Sigmoid colon (tissue), 7 donors: ENCODE measurements around the gene FATE1. TPM values are rescaled to one million over a fixed set of nuclear protein-coding genes. Genes with fewer than 3 reads are reported as not detected.

Experiments
- DNase-seq: peaks from one replicate; pipeline ENCODE4 v3.0.0-alpha.2; 2019
- H3K27ac ChIP-seq, 4 donors: fragments of 200-600 bp; sonication (generic); one replicate each; pipeline ENCODE4 v1.5.1; 2016 to 2019; ENCODE audit warnings: mild to moderate bottlenecking in 1 of 4
- H3K27me3 ChIP-seq, 3 donors: fragments of 200-600 bp; sonication (generic); one replicate each; pipeline ENCODE4 v1.5.1; 2019; ENCODE audit warnings: mild to moderate bottlenecking in 1 of 3
- H3K36me3 ChIP-seq, 4 donors: fragments of 200-600 bp; sonication (generic); one replicate each; pipeline ENCODE4 v1.5.1; 2016 to 2019
- H3K4me1 ChIP-seq, 4 donors: fragments of 200-600 bp; sonication (generic); one replicate each; pipeline ENCODE4 v1.5.1; 2017 to 2019
- H3K4me3 ChIP-seq, 4 donors: fragments of 200-600 bp; sonication (generic); one replicate each; pipeline ENCODE4 v1.5.1; 2017 to 2019; ENCODE audit warnings: mild to moderate bottlenecking in 2 of 4, moderate library complexity in 1 of 4
- H3K9me3 ChIP-seq, 4 donors: fragments of 200-600 bp in 3 of 4; sonication (generic) in 3 of 4; one replicate each; pipeline versions ENCODE4 v1.5.1 to v1.6.1; 2013 to 2019
- EP300 ChIP-seq, 4 donors: sonication (generic); formaldehyde crosslinking; IDR thresholded peaks; one replicate each; pipeline ENCODE4 v1.6.1; 2017; ENCODE audit warnings: antibody characterized with exemption in 4 of 4
- POLR2A ChIP-seq, 2 donors: fragments of 450-650 bp; IDR thresholded peaks; one replicate each; pipeline ENCODE4 v1.6.1; 2016; ENCODE audit warnings: antibody characterized with exemption in 2 of 2, mild to moderate bottlenecking in 2 of 2, moderate library complexity in 2 of 2
- POLR2AphosphoS5 ChIP-seq, 4 donors: sonication (generic); formaldehyde crosslinking; IDR thresholded peaks; one replicate each; pipeline ENCODE4 v1.6.1; 2017; ENCODE audit warnings: antibody characterized with exemption in 4 of 4
- WGBS, 2 donors: extraction: QIAGEN DNeasy Blood & Tissue Kit; methylation state at CpG; one replicate each; pipeline ENCODE4 v1.1.7; 2013; 5-methylcytosine and 5-hydroxymethylcytosine counted together
- intact Hi-C: fragments of 100-400 bp; cut with DNase I; formaldehyde crosslinking; loops from one replicate; pipeline ENCODE4 v1.15.1; 2023
- polyA plus RNA-seq, 3 donors: library from polyadenylated mRNA; stranded (reverse); fragments of 200-250 nt; gene quantifications; one replicate each; pipeline ENCODE4 v1.2.3, GENCODE V29; 2013
- total RNA-seq, 4 donors: library from RNA; depleted of rRNA; stranded (reverse); fragments of >200 nt; gene quantifications; one replicate each; pipeline ENCODE4 v1.1.0, GENCODE V29; 2016
- TF ChIP-seq, protein P1 (sequence below), 4 experiments: fragments of 450-650 bp in 3 of 4; fragments of 200-600 bp in 1 of 4; IDR thresholded peaks; one replicate each; pipeline ENCODE4 v1.5.1; 2016 to 2019; ENCODE audit warnings: antibody characterized with exemption in 4 of 4, mild to moderate bottlenecking in 3 of 4, moderate library complexity in 2 of 4
- donor health status: healthy with polysubstance abuse.
- donor health status: Bipolar disorder and iron deficiency.
- donor health status: healthy.

The FATE1 gene
- total and polyA plus RNA-seq, 7 donors = 0.06 TPM; not detected in 6

DNA sequence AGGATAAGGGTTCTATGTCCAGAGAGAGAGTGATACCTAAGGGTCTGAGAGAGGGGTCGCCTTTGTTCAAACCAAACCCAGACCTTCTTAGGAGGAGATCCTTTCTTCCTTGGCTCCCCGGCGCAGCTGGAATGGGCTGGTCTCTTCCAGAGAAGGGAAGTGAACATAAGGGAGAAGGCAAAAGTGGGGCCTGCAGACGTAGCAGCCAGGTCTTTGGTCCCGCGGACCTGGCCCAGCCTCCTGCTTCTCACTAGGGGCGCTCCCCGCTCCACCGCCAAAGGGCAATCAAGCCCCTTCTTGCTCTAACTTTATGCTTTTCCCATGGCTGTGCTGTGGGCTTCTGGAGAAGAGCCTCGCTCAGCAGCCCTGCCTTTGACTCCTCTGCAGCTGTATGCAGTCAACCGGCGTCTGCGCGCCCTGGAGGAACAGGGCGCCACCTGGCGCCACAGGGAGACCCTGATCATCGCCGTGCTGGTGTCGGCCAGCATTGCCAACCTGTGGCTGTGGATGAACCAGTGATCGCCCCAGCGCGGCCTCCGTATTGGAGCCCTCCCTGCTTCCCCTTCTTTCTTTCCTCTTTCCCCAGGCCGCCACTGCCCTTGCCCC is 6.5 kb downstream of the FATE1 start:
- 48 to 61% methylated on average over 24 of the region's 24 CpGs for WGBS, 2 donors
- TF ChIP-seq POLR2A (IDR thresholded peaks at IDR 0.05) = no peak
- TF ChIP-seq EP300 (IDR thresholded peaks at IDR 0.05) = no peak
- TF ChIP-seq, protein P1, sequence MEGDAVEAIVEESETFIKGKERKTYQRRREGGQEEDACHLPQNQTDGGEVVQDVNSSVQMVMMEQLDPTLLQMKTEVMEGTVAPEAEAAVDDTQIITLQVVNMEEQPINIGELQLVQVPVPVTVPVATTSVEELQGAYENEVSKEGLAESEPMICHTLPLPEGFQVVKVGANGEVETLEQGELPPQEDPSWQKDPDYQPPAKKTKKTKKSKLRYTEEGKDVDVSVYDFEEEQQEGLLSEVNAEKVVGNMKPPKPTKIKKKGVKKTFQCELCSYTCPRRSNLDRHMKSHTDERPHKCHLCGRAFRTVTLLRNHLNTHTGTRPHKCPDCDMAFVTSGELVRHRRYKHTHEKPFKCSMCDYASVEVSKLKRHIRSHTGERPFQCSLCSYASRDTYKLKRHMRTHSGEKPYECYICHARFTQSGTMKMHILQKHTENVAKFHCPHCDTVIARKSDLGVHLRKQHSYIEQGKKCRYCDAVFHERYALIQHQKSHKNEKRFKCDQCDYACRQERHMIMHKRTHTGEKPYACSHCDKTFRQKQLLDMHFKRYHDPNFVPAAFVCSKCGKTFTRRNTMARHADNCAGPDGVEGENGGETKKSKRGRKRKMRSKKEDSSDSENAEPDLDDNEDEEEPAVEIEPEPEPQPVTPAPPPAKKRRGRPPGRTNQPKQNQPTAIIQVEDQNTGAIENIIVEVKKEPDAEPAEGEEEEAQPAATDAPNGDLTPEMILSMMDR (IDR thresholded peaks at IDR 0.05) = no peak
- no peak for TF ChIP-seq POLR2AphosphoS5 (IDR thresholded peaks at IDR 0.05)
- Histone ChIP-seq H3K27me3 (no peaks in the 10 kb centered on the region), H3K36me3 (no peaks in the 10 kb centered on the region), H3K4me1 (no peaks in the 10 kb centered on the region), H3K27ac (no peak overlapping the region), H3K4me3 (no peak overlapping the region), H3K9me3 (no peaks in the 10 kb centered on the region)
- DNase-seq = peak; percentile 58
- intact Hi-C loops = no loop called here

DNA sequence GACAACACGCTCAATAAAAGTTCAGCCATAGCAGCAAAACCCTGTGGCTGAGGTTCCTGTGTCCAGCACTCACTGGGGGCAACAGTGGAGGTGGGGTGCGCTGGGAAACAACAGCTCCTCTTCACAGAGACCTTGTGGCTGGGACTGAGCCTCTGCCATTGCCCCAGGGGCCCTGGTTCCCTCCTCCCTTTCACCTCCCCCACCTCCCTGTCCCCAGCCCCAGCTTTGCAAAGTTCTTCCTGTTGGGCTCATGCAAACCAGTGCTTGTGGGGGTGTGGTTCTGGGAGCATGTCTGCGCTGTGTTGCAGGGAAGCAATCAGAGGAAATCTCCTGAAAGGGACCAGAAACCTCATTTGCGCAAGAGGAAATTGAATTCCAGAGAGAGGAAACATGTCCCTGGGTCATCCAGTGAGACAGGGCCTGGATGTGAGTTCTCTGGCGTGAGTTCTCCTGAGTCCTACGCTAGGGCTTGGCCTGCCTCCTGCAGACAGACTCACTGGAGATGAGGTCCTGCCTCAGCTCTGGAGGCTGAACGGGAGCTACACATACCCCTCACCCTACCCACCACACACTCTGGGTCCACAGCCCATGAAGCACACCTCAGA is 7.4 kb downstream of the FATE1 start:
- no peaks in the 10 kb centered on the region for H3K27me3 ChIP-seq
- 82 to 84% methylated on average over 7 of the region's 7 CpGs for WGBS, 2 donors
- TF ChIP-seq POLR2A (IDR thresholded peaks at IDR 0.05) (no peak), POLR2AphosphoS5 (IDR thresholded peaks at IDR 0.05) (no peak), EP300 (IDR thresholded peaks at IDR 0.05) (no peak)
- TF ChIP-seq, protein P1 (IDR thresholded peaks at IDR 0.05) = no peak
- no peak overlapping the region for H3K4me3 ChIP-seq
- DNase-seq = no peak
- H3K9me3 ChIP-seq = no peaks in the 10 kb centered on the region
- H3K27ac ChIP-seq = no peak overlapping the region
- no peaks in the 10 kb centered on the region for H3K36me3 ChIP-seq
- H3K4me1 ChIP-seq = no peaks in the 10 kb centered on the region
- intact Hi-C loops = no loop called here

DNA sequence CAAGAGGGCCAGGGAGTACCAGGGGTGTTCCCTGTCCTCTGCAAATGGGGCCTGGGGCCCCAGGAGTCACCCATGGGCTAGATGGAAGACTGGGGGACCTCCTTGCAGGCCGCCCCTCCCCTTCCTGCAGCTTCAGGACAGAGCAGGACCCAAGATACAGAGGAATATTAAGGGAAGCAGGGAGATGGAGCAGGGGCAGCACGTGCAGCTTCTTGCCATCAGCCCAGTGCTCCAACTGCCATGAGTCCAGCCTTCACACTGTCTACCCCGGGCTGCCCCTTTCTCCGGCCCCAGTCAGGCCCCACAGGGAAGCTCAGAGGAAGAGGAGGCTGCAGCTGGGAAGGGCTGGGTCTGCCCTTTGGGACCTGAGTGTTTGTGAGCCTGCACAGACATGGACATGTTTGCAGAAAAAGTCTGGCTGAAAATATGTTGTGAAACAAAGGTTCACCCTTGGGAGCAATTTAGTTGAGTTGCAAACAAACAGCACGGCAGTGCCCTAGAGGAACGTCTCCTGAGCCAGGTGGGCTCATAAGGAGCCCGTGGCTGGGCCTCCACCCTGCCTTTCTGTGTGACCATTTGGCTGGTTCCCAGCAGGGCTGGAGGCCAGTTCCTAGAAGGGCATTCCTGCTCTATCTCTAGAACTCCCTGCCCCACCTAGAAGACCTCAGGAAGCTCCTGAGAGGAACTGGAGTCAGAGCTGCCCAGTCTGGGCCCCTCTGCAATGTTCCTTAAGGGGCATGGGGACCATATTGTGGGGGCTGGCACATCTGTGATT is 8.9 kb downstream of the FATE1 start:
- Histone ChIP-seq H3K4me1 (no peaks in the 10 kb centered on the region), H3K36me3 (no peaks in the 10 kb centered on the region), H3K27me3 (no peaks in the 10 kb centered on the region), H3K9me3 (no peaks in the 10 kb centered on the region), H3K27ac (no peak overlapping the region), H3K4me3 (no peak overlapping the region)
- WGBS, 2 donors = 31 to 59% methylated on average over 7 of the region's 7 CpGs
- no peak for DNase-seq
- TF ChIP-seq EP300 (IDR thresholded peaks at IDR 0.05) (no peak), POLR2A (IDR thresholded peaks at IDR 0.05) (no peak), POLR2AphosphoS5 (IDR thresholded peaks at IDR 0.05) (no peak)
- TF ChIP-seq, protein P1 (IDR thresholded peaks at IDR 0.05) = no peak
- intact Hi-C loops = no loop called here

DNA sequence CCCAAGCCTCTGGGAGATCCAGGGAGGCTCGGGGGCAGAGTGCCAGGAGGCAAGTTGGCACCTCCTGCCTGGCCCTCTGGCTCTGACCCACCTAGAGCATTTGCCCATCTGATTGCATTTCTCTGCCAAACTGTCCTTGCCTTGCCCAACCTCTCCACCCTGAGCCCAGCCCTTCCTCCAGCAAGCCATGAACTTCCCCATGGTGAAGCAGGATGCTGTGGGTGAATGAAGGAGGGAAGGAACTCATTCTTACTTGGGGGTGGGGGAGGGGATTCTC is 9.4 kb downstream of the FATE1 start:
- Histone ChIP-seq H3K4me1 (no peaks in the 10 kb centered on the region), H3K9me3 (no peaks in the 10 kb centered on the region), H3K36me3 (no peaks in the 10 kb centered on the region), H3K27me3 (no peaks in the 10 kb centered on the region), H3K27ac (no peak overlapping the region), H3K4me3 (no peak overlapping the region)
- DNase-seq = no peak
- intact Hi-C loops = no loop called here
- TF ChIP-seq, protein P1 (IDR thresholded peaks at IDR 0.05) = no peak
- TF ChIP-seq POLR2AphosphoS5 (IDR thresholded peaks at IDR 0.05) (no peak), EP300 (IDR thresholded peaks at IDR 0.05) (no peak), POLR2A (IDR thresholded peaks at IDR 0.05) (no peak)
- 40 to 65% methylated on average over 1 of the region's 1 CpG for WGBS, 2 donors
